NCI-H1417 (cell line): Measurements from ENCODE around the gene SBF2.
A peak's percentile ranks its signal among the peaks of the same experiment; 100 is the strongest.

Experiments used
- DNase-seq, 3 experiments: peaks; one replicate each; lab custom pipeline; 2025; lab: John Stamatoyannopoulos, UW

Gene SBF2

DNA sequence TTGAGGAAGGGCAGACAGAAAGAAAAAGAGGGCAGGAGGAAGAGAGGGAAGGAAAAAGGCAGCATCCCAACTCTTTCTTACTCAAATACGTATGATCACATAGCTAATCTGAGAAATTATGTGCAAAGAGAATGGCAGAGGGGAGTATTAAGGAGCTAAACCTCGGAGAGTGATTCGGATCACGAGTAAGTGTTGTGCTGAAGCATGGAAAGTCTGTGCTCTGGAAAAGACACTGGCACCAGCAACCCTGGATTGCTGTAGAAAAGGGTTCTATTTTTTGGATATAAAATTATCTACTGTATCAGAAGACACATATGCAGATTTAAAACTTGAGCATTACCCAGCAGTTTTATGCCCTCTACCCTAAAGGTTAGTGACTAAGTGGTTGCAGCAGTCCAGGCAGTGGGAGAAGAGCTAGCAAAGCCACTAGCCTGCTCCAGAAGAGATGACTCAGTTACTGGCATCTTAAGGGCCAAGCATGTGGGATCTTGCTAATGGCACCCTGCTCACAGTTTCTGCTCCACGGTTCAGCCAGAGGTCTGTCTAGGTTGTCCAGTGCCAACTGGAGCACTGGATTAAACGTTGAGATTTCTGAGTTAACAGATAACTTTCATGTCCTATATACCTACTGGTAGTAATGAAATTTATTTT lies 478.4 kb downstream of the SBF2 start:
- DNase-seq: no peak

DNA sequence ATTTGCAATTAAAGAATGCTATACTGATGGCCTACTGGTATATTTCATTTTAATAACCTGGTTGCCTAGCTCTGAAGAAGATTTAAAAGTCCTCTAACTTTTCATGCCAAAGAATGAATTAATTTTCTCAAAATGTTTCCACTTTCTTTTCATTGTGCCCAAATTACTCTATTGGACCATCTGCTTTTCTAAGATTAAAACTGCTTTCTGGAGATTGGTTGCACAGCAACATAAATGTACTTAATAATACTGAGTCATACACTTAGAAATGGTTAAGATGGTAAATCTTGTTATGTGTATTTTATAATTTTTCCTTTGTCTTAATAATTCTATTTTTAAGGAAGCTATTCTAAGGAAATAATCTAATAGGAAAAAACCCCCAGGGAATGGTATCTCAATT lies 479.9 kb downstream of the SBF2 start:
- DNase-seq: no peak

DNA sequence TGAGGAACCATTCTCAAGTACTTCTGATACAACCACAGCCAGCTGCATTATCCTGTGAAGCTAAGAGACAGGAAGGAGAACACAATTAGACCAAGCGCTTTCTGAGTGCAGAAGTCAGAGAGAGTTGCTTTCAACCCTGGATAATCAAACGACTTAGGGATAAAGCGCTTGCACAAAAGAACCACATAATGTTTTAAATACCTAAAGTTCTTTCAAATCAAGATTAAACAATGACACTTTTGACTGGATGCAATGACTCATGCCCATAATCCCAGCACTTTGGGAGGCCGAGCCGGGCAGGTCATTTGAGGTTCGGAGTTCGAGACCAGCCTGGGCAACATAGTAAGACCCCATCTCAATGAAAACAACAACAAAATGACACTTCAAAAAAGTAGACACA lies 485.1 kb downstream of the SBF2 start:
- no peak for DNase-seq

- no peak for DNase-seq
Measured at GRCh38 chr11:9806946-9807687, 486.9 kb downstream of the SBF2 start.

GRCh38 chr11:9804419-9804902 lies 489.6 kb downstream of the SBF2 start:
- no peak for DNase-seq

DNA sequence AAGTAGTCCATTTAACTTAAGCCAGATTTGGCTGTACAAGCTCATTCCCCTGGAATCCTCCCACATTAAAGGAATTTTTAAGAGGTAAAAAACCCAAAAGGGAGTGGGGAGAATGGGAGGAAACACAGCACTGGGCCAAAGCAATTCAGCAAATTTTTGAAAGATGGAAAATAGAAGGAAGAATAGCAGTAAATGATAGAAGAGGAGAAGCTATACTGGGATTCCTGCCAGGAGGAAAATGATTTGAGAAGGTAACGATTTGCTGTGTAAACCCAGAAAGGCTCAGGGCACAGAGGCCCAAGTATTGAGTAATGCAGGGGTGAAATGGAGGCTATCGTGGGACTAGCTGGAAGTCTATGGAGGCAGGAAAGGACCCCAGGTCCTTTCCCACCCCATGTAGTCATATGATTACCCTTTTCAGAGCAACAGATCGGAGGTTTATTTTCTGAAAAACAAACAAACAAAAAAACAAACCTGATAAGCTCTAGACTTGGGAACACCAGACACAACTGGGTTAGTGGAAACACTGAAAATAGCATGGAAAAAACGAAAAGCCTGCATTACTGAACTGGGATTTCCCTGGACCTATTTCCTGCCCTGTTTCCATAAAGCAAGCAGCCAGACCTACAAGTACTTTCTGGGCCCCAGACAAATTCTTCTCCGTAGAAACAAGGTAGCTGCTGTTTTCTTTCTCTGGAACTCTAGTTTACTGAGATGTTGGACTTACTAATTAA lies 490.2 kb downstream of the SBF2 start:
- DNase-seq: no peak

DNA sequence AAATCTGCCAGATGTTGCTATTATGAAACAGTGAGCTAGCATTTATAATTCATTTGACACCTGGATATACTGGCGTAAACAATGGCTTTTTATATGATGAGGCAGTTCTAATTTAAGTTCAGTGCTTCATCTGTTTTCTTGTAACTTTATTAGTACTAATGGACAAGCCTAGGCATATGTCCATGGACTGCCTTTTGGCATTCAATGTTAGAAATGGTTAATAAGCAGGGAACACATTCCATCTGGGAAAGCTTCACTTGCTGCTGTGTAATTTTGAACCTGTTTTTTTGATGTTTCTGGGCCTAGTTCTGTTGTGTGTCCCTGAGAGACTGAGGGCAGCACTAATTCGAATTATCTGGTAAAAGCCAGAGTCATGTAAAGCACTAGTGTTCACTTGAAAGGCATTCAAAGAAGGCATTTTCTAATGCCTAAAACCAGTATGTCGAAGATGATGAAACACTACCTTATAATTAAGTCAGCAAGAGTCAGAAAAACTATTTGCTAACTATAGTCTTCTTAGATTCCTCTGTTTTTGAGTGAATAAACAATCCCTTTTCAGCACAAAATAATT lies 491.6 kb downstream of the SBF2 start:
- peak in 1 of 3 experiments; percentile 21 for DNase-seq

DNA sequence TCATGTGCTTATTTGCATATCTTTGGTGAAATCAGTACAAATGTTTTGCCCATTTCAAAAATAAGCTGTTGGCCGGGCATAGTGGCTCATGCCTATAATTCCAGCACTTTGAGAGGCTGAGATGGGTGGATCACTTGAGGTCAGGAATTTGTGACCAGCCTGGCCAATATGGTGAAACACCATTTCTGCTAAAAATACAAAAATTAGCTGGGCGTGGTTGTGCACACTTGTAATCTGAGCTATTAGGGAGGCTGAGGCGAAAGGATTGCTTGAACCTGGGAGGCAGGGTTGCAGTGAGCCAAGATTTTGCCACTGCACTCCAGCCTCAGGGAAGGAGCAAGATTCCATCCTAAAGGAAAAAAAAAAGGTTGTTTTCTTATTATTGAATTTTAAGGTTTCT lies 494.1 kb downstream of the SBF2 start:
- no peak for DNase-seq

GRCh38 chr11:9797300-9797699 lies 496.7 kb downstream of the SBF2 start:
- DNase-seq: no peak

DNA sequence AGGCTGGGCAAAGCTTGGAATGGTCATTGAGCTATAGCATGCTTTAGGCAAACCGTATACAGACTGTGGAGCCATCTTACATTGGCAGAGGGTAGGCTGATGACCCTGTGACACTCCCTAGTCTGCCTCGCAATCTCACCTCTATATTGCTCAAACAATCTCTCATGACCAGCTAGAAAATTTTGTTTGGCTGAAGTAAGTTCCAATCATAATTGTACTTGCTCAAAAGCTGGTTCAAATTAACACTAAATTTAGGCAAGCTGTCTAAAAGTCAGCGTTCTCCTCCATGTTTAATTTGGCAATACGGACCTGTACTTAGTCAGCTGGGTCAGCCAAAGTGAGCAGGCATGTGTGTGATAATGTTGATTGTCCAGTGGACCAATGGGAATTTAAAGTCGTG lies 497.2 kb downstream of the SBF2 start:
- DNase-seq: no peak

GRCh38 chr11:9796266-9796665 lies 497.8 kb downstream of the SBF2 start:
- DNase-seq: no peak

DNA sequence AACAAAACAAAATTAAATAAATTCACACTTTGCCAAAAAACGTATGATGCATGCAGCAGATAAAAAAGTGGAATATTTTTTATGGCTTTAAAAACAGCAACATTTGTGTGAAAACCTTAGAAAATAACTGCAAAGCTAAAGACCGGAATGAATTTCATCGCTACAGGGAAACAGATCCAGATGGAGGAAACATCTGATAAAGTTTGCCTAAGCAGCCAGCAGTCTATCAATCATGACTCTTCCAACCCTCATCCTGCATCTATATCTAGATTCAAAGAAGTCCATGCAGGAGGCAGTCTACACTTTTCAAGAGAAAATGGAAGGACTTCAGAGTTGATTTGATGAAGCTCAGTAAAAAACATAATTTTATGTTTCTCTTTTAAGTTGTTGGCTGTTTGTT lies 503.3 kb downstream of the SBF2 start:
- no peak for DNase-seq

- no peak for DNase-seq
Measured at GRCh38 chr11:9789910-9790309, 504.1 kb downstream of the SBF2 start.

DNA sequence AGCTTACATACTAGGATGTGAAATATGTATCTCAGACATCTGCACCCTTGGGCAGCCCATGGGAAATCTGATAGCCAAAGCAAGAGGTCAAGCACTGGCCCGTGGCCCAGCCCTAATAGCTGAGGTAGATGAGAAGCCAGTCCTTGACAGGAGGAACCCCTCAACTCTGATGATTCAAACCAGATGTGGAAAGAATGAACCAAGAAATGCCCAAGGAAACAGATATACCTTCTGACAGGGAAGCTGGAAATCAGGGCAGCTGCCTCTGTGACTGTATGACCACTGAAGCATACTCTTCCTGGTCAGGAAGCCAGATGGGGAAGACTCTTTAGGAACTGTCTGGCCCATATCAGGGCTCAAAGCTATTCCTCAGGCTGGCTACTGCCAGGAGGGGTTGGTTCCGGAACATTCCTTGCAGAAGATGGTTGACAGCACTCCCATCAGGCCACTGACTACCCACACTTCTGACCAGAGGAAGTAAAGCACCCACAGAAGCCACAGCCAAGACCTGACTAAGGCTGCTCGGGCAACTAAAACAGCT lies 506.0 kb downstream of the SBF2 start:
- DNase-seq: no peak

GRCh38 chr11:9787260-9787659 lies 506.8 kb downstream of the SBF2 start:
- DNase-seq: no peak

GRCh38 chr11:9784602-9785315 lies 509.3 kb downstream of the SBF2 start:
- DNase-seq: no peak

DNA sequence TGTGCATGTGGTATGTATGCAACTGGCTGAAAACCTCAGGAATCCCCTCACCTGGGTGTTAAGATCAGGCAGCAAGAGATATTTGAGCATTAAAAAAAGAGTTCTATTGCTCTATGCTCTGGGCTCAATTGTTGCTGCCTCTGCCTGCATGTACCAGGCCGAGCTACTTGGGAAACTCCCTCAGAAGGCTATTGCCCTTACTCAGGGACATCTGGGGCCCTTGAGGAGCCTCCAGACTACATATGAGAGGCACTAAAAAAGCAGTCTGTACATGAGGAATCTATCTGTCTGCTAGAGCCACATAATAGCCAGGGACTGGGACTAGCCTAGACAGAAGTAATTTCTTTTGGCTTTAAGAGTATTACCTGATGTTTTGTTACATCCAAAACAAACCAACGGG lies 510.0 kb downstream of the SBF2 start:
- DNase-seq: no peak

GRCh38 chr11:9780929-9781328 lies 513.1 kb downstream of the SBF2 start:
- DNase-seq: no peak

DNA sequence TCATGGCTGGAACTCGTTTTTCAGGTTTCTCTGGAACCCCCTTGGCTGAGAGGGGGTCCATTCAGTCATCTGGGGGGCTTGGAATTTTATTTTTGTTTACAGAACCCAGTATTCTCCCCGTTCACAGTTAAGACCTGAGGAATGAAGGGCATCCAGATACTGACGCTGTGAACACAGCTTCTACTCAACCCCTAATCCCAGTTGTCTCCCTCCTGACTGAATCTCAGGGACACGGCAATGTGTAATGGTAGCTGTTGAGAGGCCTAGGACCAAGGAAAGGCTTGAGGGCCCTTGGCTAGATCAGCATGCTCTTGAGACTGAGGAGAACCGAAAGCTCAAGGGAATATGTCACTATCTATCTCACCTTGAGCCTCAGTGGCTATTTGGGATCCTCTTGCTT lies 516.5 kb downstream of the SBF2 start:
- DNase-seq: no peak

DNA sequence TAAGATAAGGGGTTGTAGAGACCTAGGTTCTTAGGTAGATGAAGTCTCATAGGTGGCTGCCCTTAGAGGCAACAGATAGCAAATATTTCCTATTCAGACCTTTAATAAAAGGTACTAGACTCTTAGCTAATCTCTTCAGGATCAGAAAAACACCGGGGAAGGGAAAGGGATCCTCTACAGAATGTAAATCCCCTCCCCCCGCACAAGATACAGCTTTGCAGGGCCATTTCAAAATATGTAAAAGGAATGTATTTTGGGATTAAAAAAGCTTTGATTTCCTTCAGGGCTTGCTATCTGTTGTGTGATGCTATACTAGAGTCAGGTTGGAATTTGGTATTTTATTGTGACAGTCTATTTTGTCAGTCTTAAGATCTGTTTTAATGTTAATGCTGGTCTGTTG lies 517.0 kb downstream of the SBF2 start:
- DNase-seq: no peak

DNA sequence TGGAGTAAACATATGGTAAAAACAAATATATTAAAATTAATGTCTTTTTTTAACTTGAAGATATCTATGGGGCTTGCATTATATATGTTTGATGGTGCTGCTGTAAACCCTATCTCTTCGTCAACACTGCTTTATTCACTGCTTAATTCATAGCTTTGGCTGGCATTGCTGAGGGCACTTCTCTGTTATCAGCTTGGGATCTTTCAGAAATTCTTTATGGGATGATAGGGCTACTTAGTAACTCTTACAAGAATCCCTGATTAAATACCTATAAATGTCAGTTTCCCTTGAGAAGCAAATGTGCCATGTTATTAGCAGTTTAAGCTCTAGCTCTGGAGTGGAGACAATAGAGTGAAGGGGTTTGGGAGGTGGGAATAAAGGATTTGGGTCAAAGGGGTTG lies 517.8 kb downstream of the SBF2 start:
- no peak for DNase-seq

GRCh38 chr11:9775398-9775779 lies 518.6 kb downstream of the SBF2 start:
- no peak for DNase-seq
